Pancreas (tissue), 10 donors: Measurements from ENCODE around the gene GRM5. TPM values are rescaled to one million over a fixed set of nuclear protein-coding genes. Genes with fewer than 3 reads are reported as not detected.
"Not testable (repeated sequence)": the region's sequence is repeated elsewhere in the genome, so short reads cannot be mapped to it uniquely, and the experiment has no call there.

Source experiments
- ATAC-seq, 4 donors: fragments of 200-7000 bp; cut with Tn5 transposase; one replicate each; pipeline versions ENCODE4 v1.8.0 to v1.9.1; 2020; ENCODE audit warnings: mild to moderate bottlenecking in 4 of 4, moderate library complexity in 4 of 4
- DNase-seq, 6 donors: peaks; one replicate each; pipeline ENCODE4 v3.0.0-alpha.2; 2020
- FAIRE-seq: peaks from 2 replicates; lab custom pipeline; 2012; peaks lifted over from hg19 to GRCh38; lab: Jason Lieb, UNC
- H3K27ac ChIP-seq, 4 donors: fragments of 200-600 bp; sonication (generic); 1 replicate in 3 of 4; 2 replicates in 1 of 4; pipeline versions ENCODE4 v1.5.0 to v1.8.0; 2020
- H3K27me3 ChIP-seq, 4 donors: fragments of 200-600 bp; one replicate each; pipeline ENCODE4 v1.8.0; 2021
- H3K36me3 ChIP-seq, 3 donors: fragments of 200-600 bp; sonication (generic) in 1 of 3; one replicate each; pipeline versions ENCODE4 v1.5.0 to v1.8.0; 2020 to 2021
- H3K4me1 ChIP-seq, 3 donors: fragments of 200-600 bp; one replicate each; pipeline ENCODE4 v1.8.0; 2021
- H3K4me3 ChIP-seq, 4 donors: fragments of 200-600 bp; sonication (generic) in 2 of 4; one replicate each; pipeline versions ENCODE4 v1.5.0 to v1.8.0; 2020 to 2021
- H3K9me3 ChIP-seq, 4 donors: fragments of 200-600 bp; one replicate each; pipeline ENCODE4 v1.8.0; 2021
- CTCF ChIP-seq, 4 donors: fragments of 200-600 bp; sonication (generic) in 3 of 4; IDR thresholded peaks; one replicate each; pipeline versions ENCODE4 v1.5.0 to v1.8.0; 2021; ENCODE audit warnings: antibody characterized with exemption in 4 of 4
- WGBS, 2 donors: extraction: QIAGEN DNeasy Blood & Tissue Kit; methylation state at CpG; one replicate each; pipeline ENCODE4 v1.1.7; 2013; 5-methylcytosine and 5-hydroxymethylcytosine counted together
- intact Hi-C, 3 donors: fragments of 100-400 bp; cut with DNase I; formaldehyde crosslinking; loops; one replicate each; pipeline versions ENCODE4 v1.11.1 to v1.14.2; 2022
- polyA plus RNA-seq, 2 donors: library from polyadenylated mRNA; stranded (reverse); fragments of 200-250 nt; gene quantifications; one replicate each; pipeline ENCODE4 v1.2.3, GENCODE V29; 2013
- total RNA-seq, 6 donors: library from RNA; stranded (reverse); fragmentation: NEBNext Ultra II Directional in 4 of 6; extraction: Animal tissue kit (Norgen Biotek cat#: 25700) in 4 of 6; gene quantifications; one replicate each; pipeline versions ENCODE4 v1.2.1 to v1.2.4, GENCODE V29; 2021 to 2023
- donor health status: healthy with polysubstance abuse.
- donor health status: DM: no; HTN: no; CAD: no; lungs with moderate emphysema.
- donor health status: DM: no; HTN: no; CAD: no.
- donor health status: control.
- donor health status: control.
- donor health status: Bipolar disorder and iron deficiency.
- donor health status: DM: yes; HTN: yes; CAD: no.
- donor health status: DM: no; HTN: no; CAD: no.
- donor health status: DM: no; HTN: no; CAD: no.
- donor health status: DM: yes; HTN: yes; CAD: no.

GRM5 gene
- total and polyA plus RNA-seq, 8 donors = 0.02 to 0.06 (median 0.06) TPM; not detected in 5

GRCh38 chr11:89016214-89016613 lies 49.6 kb downstream of the GRM5 start:
- Histone ChIP-seq H3K27ac (no peak overlapping the region), H3K27me3 (no peaks in the 10 kb centered on the region), H3K9me3 (no peaks in the 10 kb centered on the region), H3K4me3 (no peak overlapping the region), H3K36me3 (no peaks in the 10 kb centered on the region), H3K4me1 (peaks cover 0 to 4% (median 0%) of the 10 kb centered on the region in 3 donors)
- intact Hi-C loops = no loop called here
- ATAC-seq (no peak), FAIRE-seq (peak; percentile 20), DNase-seq (no peak)
- TF ChIP-seq CTCF (IDR thresholded peaks at IDR 0.05) = no peak

GRCh38 chr11:89015614-89016013 lies 50.2 kb downstream of the GRM5 start:
- no peak for FAIRE-seq

GRCh38 chr11:89000852-89001251 lies 64.9 kb downstream of the GRM5 start:
- DNase-seq, H3K27ac ChIP-seq, FAIRE-seq, H3K27me3 ChIP-seq, ATAC-seq, H3K4me3 ChIP-seq, H3K4me1 ChIP-seq, H3K9me3 ChIP-seq, intact Hi-C loops, H3K36me3 ChIP-seq: not testable (repeated sequence)

More at GRCh38 chr11:89015614-89016013, 50.2 kb downstream of the GRM5 start:
- Histone ChIP-seq H3K27ac (no peak overlapping the region), H3K4me3 (no peak overlapping the region), H3K36me3 (no peaks in the 10 kb centered on the region), H3K27me3 (no peaks in the 10 kb centered on the region), H3K9me3 (no peaks in the 10 kb centered on the region), H3K4me1 (peaks cover 0 to 4% (median 0%) of the 10 kb centered on the region in 3 donors)
- 8 to 10% methylated on average over 1 of the region's 1 CpG for WGBS, 2 donors
- DNase-seq (peak in 4 of 6 donors; percentile 10 to 49 (median 45)), ATAC-seq (peak; percentile 60 to 86 (median 80))
- TF ChIP-seq CTCF (IDR thresholded peaks at IDR 0.05) = no peak
- intact Hi-C loops = no loop called here

- no peaks in the 10 kb centered on the region for H3K4me1 ChIP-seq
- H3K27me3 ChIP-seq = no peaks in the 10 kb centered on the region
- H3K36me3 ChIP-seq = no peaks in the 10 kb centered on the region
- no peaks in the 10 kb centered on the region for H3K9me3 ChIP-seq
- intact Hi-C loops = no loop called here
- 41 to 51% methylated on average over 2 of the region's 2 CpGs for WGBS, 2 donors
- DNase-seq (no peak), ATAC-seq (no peak), FAIRE-seq (no peak)
- H3K4me3 ChIP-seq = no peak overlapping the region
- no peak for TF ChIP-seq CTCF (IDR thresholded peaks at IDR 0.05)
- no peak overlapping the region for H3K27ac ChIP-seq
Measured at GRCh38 chr11:88979641-88980040, 86.1 kb downstream of the GRM5 start.

- H3K9me3 ChIP-seq, H3K27ac ChIP-seq, H3K27me3 ChIP-seq, FAIRE-seq, DNase-seq, H3K4me1 ChIP-seq, H3K4me3 ChIP-seq, H3K36me3 ChIP-seq, intact Hi-C loops, ATAC-seq: not testable (repeated sequence)
- 44 to 46% methylated on average over 3 of the region's 3 CpGs for WGBS, 2 donors
Measured at GRCh38 chr11:88978992-88979391, 86.8 kb downstream of the GRM5 start.

- ATAC-seq, H3K27me3 ChIP-seq, H3K27ac ChIP-seq, intact Hi-C loops, FAIRE-seq, H3K4me3 ChIP-seq, H3K36me3 ChIP-seq, DNase-seq, H3K9me3 ChIP-seq, H3K4me1 ChIP-seq: not testable (repeated sequence)
Measured at GRCh38 chr11:88975441-88975840, 90.3 kb downstream of the GRM5 start.
